ENCODE results near the gene TNN.

DNA sequence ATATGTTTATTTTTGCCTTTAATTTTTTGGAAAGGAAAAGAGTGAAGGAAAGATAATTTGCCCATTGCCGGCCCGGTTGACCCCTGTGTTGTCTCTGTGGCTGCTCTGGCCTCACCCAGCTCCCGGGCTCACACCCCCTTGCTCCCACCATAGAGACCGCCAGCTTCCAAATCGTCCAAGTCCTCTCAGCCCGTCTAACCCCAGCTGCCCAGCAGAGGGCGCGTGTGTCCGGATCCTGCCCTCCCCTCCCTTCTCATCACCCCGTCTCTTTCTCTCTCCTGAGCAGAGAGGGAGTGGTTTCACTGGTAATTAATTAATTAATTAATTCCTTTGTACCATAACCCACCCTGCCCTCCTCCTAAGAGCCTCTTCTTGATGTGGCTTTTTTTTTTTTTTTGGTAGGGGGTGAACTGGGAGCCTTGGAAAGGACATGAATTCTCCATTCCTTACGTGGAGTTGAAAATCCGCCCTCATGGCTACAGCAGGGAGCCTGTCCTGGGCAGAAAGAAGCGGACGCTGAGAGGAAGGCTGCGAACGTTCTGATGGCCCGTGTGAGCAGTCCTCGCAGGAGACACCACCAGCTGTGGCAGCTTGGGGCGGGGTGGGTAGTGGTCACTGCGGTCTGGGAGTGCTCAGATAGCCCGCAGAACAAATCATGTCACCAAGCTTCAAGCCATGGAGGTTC, 79.0 kb downstream of the TNN start:
- TF ChIP-seq, protein P1, sequence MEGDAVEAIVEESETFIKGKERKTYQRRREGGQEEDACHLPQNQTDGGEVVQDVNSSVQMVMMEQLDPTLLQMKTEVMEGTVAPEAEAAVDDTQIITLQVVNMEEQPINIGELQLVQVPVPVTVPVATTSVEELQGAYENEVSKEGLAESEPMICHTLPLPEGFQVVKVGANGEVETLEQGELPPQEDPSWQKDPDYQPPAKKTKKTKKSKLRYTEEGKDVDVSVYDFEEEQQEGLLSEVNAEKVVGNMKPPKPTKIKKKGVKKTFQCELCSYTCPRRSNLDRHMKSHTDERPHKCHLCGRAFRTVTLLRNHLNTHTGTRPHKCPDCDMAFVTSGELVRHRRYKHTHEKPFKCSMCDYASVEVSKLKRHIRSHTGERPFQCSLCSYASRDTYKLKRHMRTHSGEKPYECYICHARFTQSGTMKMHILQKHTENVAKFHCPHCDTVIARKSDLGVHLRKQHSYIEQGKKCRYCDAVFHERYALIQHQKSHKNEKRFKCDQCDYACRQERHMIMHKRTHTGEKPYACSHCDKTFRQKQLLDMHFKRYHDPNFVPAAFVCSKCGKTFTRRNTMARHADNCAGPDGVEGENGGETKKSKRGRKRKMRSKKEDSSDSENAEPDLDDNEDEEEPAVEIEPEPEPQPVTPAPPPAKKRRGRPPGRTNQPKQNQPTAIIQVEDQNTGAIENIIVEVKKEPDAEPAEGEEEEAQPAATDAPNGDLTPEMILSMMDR (IDR thresholded peaks at IDR 0.05): peak; percentile 47 to 73 (median 66)
- no peak for TF ChIP-seq POLR2A (IDR thresholded peaks at IDR 0.05)
